IPS DF 6.9 (cell line): Measurements from ENCODE around the gene OR10P1.
"Not testable (repeated sequence)": the region's sequence is repeated elsewhere in the genome, so short reads cannot be mapped to it uniquely, and the experiment has no call there.

Experiments used
- DNase-seq: peaks from one replicate; pipeline ENCODE4 v3.0.0-alpha.2; 2013; ENCODE audit warnings: low read depth, low spot score
- H3K27ac ChIP-seq: one replicate; pipeline ENCODE4 v1.5.1; 2013; ENCODE audit warnings: low read length, control low read depth
- H3K27me3 ChIP-seq: 2 replicates; pipeline ENCODE4 v1.6.1; 2013; ENCODE audit warnings: mild to moderate bottlenecking, low read length; ENCODE audit not compliant: control insufficient read depth, insufficient read depth
- H3K36me3 ChIP-seq: 2 replicates; pipeline ENCODE4 v1.6.1; 2013; ENCODE audit warnings: low read length; ENCODE audit not compliant: control insufficient read depth, insufficient read depth
- H3K4me1 ChIP-seq: 2 replicates; pipeline ENCODE4 v1.6.1; 2013; ENCODE audit warnings: low read length; ENCODE audit not compliant: control insufficient read depth, insufficient read depth
- H3K4me3 ChIP-seq: 2 replicates; pipeline ENCODE4 v1.5.1; 2013; ENCODE audit warnings: mild to moderate bottlenecking, low read length
- H3K9me3 ChIP-seq: 2 replicates; pipeline ENCODE4 v1.6.1; 2013; ENCODE audit warnings: low read length, inconsistent platforms; ENCODE audit not compliant: control insufficient read depth, insufficient read depth
- WGBS: extraction: QIAGEN DNeasy Blood & Tissue Kit; methylation state at CpG from one replicate; pipeline ENCODE4 v1.1.7; 2013; ENCODE audit warnings: mixed read lengths, missing lambda C conversion rate; ENCODE audit not compliant: insufficient read length, insufficient coverage; 5-methylcytosine and 5-hydroxymethylcytosine counted together

The OR10P1 gene

GRCh38 chr12:55631056-55631455 lies 5.6 kb upstream of the OR10P1 start:
- H3K27ac ChIP-seq = no peak overlapping the region
- no CpG with 5 or more reads among the region's 1 CpG for WGBS
- H3K9me3 ChIP-seq = no peaks in the 10 kb centered on the region
- DNase-seq = no peak
- H3K4me1 ChIP-seq = no peaks in the 10 kb centered on the region
- no peaks in the 10 kb centered on the region for H3K36me3 ChIP-seq
- no peak overlapping the region for H3K4me3 ChIP-seq
- no peaks in the 10 kb centered on the region for H3K27me3 ChIP-seq

GRCh38 chr12:55631733-55632132 lies 5.0 kb upstream of the OR10P1 start:
- no peak for DNase-seq
- Histone ChIP-seq H3K4me3 (no peak overlapping the region), H3K36me3 (no peaks in the 10 kb centered on the region), H3K4me1 (no peaks in the 10 kb centered on the region), H3K27me3 (no peaks in the 10 kb centered on the region), H3K27ac (no peak overlapping the region), H3K9me3 (no peaks in the 10 kb centered on the region)
- WGBS = no CpG with 5 or more reads among the region's 5 CpGs

DNA sequence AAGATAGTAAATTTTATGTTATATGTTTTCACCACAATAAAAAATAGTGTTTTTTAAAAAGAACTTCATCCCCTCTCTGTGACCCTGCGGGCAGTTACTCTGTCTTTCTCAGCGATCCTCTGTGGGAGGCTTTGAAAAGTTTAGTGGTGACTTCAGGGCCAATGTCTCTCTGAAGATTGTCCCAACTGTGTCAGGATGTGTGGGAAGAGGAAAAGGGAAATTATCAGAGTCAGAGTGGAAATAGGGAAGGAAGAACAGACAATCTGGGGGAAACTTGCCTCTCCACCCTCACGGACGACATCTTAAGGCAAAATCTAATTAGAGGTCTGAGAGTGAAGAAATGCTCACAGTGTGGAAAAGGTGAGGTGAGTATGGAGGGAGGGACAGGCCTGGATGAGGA lies 3.5 kb upstream of the OR10P1 start:
- no CpG with 5 or more reads among the region's 4 CpGs for WGBS

DNA sequence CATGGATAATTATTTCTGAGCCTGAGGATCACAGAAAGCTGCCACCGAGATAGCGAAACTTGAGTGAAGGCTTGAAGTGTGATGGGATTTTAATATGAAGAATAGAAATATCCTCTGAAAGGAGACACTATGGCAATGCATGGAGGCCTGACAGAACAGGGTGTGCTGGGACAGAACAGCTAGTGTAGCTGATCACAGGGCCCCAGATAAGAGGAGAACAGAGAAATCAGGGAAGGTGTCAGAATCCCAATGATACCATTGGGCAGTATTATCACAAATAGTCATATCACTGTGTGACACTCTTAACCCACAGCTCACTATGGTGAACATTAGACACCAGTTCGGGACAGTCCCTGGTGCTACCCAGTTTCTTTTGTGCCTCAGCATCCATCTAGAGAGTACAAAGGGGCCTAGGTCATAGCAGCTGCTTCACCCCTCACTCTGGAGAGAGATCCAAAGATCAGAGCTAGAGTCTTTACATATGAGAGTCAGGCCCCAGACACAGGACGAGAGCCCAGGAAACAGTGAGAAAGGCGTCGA lies 506 bp upstream of the OR10P1 start:
- no peak for DNase-seq
- H3K27ac ChIP-seq = no peak overlapping the region
- H3K27me3 ChIP-seq = no peaks in the 10 kb centered on the region
- no peak overlapping the region for H3K4me3 ChIP-seq
- no peaks in the 10 kb centered on the region for H3K36me3 ChIP-seq
- WGBS = no CpG with 5 or more reads among the region's 6 CpGs
- no peaks in the 10 kb centered on the region for H3K9me3 ChIP-seq
- no peaks in the 10 kb centered on the region for H3K4me1 ChIP-seq

More for the DNA sequence above, 3.5 kb upstream of the OR10P1 start:
- Histone ChIP-seq H3K27me3 (no peaks in the 10 kb centered on the region), H3K36me3 (no peaks in the 10 kb centered on the region), H3K27ac (no peak overlapping the region), H3K9me3 (no peaks in the 10 kb centered on the region), H3K4me3 (no peak overlapping the region), H3K4me1 (no peaks in the 10 kb centered on the region)
- DNase-seq = no peak

DNA sequence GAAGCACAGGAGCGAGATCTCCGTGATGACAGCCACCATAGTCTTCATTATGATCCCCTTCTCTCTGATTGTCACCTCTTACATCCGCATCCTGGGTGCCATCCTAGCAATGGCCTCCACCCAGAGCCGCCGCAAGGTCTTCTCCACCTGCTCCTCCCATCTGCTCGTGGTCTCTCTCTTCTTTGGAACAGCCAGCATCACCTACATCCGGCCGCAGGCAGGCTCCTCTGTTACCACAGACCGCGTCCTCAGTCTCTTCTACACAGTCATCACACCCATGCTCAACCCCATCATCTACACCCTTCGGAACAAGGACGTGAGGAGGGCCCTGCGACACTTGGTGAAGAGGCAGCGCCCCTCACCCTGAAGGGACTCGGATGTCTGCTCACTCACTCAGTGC lies 775 bp downstream of the OR10P1 start:
- no peak overlapping the region for H3K4me3 ChIP-seq
- H3K27ac ChIP-seq = no peak overlapping the region
- H3K27me3 ChIP-seq = no peaks in the 10 kb centered on the region
- no peaks in the 10 kb centered on the region for H3K4me1 ChIP-seq
- no peak for DNase-seq
- no CpG with 5 or more reads among the region's 15 CpGs for WGBS
- H3K36me3 ChIP-seq = no peaks in the 10 kb centered on the region
- H3K9me3 ChIP-seq = no peaks in the 10 kb centered on the region

GRCh38 chr12:55641595-55641994 lies 4.9 kb downstream of the OR10P1 start:
- Histone ChIP-seq H3K27ac (no peak overlapping the region), H3K36me3 (no peaks in the 10 kb centered on the region), H3K27me3 (no peaks in the 10 kb centered on the region), H3K9me3 (no peaks in the 10 kb centered on the region), H3K4me3 (no peak overlapping the region), H3K4me1 (no peaks in the 10 kb centered on the region)
- DNase-seq = no peak
- no CpG with 5 or more reads among the region's 7 CpGs for WGBS

DNA sequence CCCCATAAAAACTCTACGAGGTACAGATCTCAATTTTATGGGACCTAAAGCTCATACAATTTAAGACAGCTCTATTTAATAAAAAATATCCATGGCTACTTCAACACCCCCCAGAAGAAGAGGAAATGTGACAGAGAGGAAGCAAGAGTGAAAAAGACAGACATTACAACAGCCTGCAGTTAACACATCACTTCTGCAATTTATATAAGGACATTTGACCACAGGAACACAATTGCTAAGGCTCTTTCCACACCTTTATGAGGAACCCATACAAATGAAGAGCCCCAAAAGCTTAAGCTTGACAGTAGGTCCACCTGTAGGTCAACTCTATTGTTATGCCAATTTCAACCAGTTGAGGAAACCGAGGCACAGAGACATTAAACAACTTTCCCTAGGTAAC lies 5.6 kb downstream of the OR10P1 start:
- Histone ChIP-seq H3K4me1 (no peaks in the 10 kb centered on the region), H3K27me3 (no peaks in the 10 kb centered on the region), H3K36me3 (no peaks in the 10 kb centered on the region), H3K27ac (no peak overlapping the region), H3K9me3 (no peaks in the 10 kb centered on the region), H3K4me3 (no peak overlapping the region)
- no CpG with 5 or more reads among the region's 2 CpGs for WGBS
- no peak for DNase-seq

DNA sequence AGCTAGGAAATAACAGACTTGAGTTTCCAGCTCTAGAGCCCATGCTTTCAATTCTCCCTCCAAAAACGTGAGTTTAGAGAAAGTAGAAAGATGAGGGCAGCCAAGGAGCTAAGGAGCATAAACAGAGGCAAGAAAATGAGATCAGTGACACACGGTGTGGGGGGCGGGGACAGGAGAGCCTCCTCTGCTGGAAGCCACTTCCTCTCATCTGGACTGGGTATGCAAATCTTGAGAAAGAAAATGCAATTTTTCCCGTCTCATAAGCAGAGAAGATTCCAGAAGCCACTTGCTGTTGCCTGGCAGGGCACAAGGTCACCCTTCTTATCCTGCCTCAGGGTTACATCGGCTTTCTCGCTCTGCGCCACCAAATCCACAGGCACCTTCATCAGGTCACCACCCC lies 6.0 kb downstream of the OR10P1 start:
- WGBS = no CpG with 5 or more reads among the region's 7 CpGs
- H3K27ac ChIP-seq = no peak overlapping the region

GRCh38 chr12:55644591-55644990 lies 7.9 kb downstream of the OR10P1 start:
- H3K27me3 ChIP-seq = no peaks in the 10 kb centered on the region

More for the DNA sequence above, 6.0 kb downstream of the OR10P1 start:
- no peak for DNase-seq
- no peaks in the 10 kb centered on the region for H3K36me3 ChIP-seq
- no peaks in the 10 kb centered on the region for H3K4me1 ChIP-seq
- no peaks in the 10 kb centered on the region for H3K27me3 ChIP-seq
- no peak overlapping the region for H3K4me3 ChIP-seq
- H3K9me3 ChIP-seq = no peaks in the 10 kb centered on the region

DNA sequence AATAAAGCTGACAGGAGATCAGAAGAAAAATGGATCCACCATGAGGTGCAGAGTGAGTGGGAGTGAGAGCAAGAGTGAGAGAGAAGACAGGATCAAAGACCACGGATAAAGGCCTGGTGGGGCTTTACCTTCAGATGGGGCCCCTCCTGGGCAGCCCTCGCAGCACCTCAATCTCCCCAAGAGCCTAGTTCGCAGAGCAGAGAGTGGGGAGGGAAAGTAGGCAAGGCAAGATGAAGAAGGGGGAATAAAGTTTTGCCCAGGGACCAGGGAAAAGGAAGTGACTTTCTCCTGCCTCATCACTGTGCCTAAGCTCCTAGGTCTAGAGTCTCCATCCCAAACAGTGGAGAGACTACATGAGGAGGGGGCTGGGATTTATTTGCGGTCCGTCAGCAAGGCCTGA lies 10.3 kb downstream of the OR10P1 start:
- WGBS = no CpG with 5 or more reads among the region's 5 CpGs
- 0 out of 2 replicates have a peak, but pooled peaks cover 1% of the 10 kb centered on the region for H3K4me1 ChIP-seq
- no peaks in the 10 kb centered on the region for H3K36me3 ChIP-seq
- no peak for DNase-seq
- H3K4me3 ChIP-seq = no peak overlapping the region
- H3K27me3 ChIP-seq = no peaks in the 10 kb centered on the region
- H3K9me3 ChIP-seq = no peaks in the 10 kb centered on the region; the same call in 1 of the 2 replicates
- H3K27ac ChIP-seq = no peak overlapping the region

More at GRCh38 chr12:55644591-55644990, 7.9 kb downstream of the OR10P1 start:
- Histone ChIP-seq H3K4me3 (no peak overlapping the region), H3K36me3 (no peaks in the 10 kb centered on the region), H3K4me1 (no peaks in the 10 kb centered on the region), H3K9me3 (no peaks in the 10 kb centered on the region), H3K27ac (no peak overlapping the region)
- no peak for DNase-seq
- WGBS = no CpG with 5 or more reads among the region's 1 CpG

DNA sequence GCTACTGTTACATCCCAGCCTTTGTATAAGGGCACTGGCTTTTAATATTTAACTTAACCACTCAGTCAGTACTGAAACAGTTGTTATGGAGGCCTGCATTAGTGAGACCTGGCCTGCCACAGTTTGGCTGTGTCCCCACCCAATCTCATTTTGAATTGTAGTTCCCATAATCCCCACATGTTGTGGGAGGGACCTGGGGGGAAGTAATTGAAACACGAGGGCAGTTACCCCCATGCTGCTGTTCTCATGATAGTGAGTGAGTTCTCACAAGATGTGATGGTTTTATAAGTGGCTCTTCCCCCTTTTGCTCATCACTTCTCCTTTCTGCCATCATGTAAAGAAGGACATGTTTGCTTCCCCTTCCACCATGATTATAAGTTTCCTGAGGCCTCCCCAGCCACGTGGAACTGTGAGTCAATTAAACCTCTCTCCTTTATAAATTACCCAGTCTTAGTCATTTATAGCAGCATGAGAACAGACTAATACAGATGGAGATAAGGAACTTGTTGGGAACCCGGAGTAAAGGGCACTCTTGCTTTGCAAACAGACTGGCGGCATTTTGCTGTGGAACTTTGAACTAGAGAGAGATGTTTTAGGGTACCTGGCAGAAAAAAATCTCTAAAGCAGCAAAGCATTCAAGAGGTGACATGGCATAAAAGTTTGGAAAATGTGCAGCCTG lies 14.1 kb downstream of the OR10P1 start:
- H3K4me3 ChIP-seq, H3K36me3 ChIP-seq, DNase-seq, H3K27ac ChIP-seq, H3K4me1 ChIP-seq, H3K27me3 ChIP-seq, H3K9me3 ChIP-seq: not testable (repeated sequence)
- WGBS = no CpG with 5 or more reads among the region's 4 CpGs
